OCI-LY3 (cell line): ENCODE data around the gene GPR39.

ENCODE experiments used
- EZH2phosphoT487 ChIP-seq: fragments of 200-600 bp; shearing (Covaris generic); IDR thresholded peaks from 2 replicates; pipeline ENCODE4 v1.6.1; 2018; ENCODE audit warnings: antibody characterized with exemption, mixed run types, low read depth
- TF ChIP-seq, protein P1 (sequence below): fragments of 200-600, 300-600 bp; sonication (generic); IDR thresholded peaks from 2 replicates; pipeline ENCODE4 v1.5.1; 2014; ENCODE audit warnings: antibody characterized with exemption, low read length, low read depth

GRCh38 chr2:132589966-132590365 lies 173.4 kb downstream of the GPR39 start:
- TF ChIP-seq, protein P1, sequence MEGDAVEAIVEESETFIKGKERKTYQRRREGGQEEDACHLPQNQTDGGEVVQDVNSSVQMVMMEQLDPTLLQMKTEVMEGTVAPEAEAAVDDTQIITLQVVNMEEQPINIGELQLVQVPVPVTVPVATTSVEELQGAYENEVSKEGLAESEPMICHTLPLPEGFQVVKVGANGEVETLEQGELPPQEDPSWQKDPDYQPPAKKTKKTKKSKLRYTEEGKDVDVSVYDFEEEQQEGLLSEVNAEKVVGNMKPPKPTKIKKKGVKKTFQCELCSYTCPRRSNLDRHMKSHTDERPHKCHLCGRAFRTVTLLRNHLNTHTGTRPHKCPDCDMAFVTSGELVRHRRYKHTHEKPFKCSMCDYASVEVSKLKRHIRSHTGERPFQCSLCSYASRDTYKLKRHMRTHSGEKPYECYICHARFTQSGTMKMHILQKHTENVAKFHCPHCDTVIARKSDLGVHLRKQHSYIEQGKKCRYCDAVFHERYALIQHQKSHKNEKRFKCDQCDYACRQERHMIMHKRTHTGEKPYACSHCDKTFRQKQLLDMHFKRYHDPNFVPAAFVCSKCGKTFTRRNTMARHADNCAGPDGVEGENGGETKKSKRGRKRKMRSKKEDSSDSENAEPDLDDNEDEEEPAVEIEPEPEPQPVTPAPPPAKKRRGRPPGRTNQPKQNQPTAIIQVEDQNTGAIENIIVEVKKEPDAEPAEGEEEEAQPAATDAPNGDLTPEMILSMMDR, result no peak
- TF ChIP-seq EZH2phosphoT487, result no peak
